HG02870 (cell line): ENCODE results near the gene CEND1.

ENCODE experiments used
- ATAC-seq: cut with Tn5 transposase; IDR thresholded peaks from one replicate; pipeline ENCODE4 v1.9.1; 2021; ENCODE audit warnings: mild to moderate bottlenecking, moderate library complexity; ENCODE audit not compliant: unreplicated experiment

Gene CEND1

GRCh38 chr11:796565-797295 is 6.8 kb upstream of the CEND1 start:
- no peak for ATAC-seq

GRCh38 chr11:795634-796564 is 6.0 kb upstream of the CEND1 start:
- ATAC-seq, result no peak

- no peak for ATAC-seq
Measured at GRCh38 chr11:794766-795633, 5.1 kb upstream of the CEND1 start.

GRCh38 chr11:794013-794765 is 4.3 kb upstream of the CEND1 start:
- ATAC-seq, result no peak

- no peak for ATAC-seq
Measured at GRCh38 chr11:793556-793955, 3.7 kb upstream of the CEND1 start.

GRCh38 chr11:792873-793272 is 3.0 kb upstream of the CEND1 start:
- no peak for ATAC-seq

- ATAC-seq, result no peak
Measured at GRCh38 chr11:792535-792821, 2.6 kb upstream of the CEND1 start.

- ATAC-seq, result no peak
Measured at GRCh38 chr11:791658-792534, 2.0 kb upstream of the CEND1 start.

- ATAC-seq, result no peak
Measured at GRCh38 chr11:790721-791564, 1.1 kb upstream of the CEND1 start.

GRCh38 chr11:788953-789940 is 643 bp downstream of the CEND1 start:
- ATAC-seq, result no peak

- no peak for ATAC-seq
Measured at GRCh38 chr11:788009-788640, 1.8 kb downstream of the CEND1 start.

GRCh38 chr11:787084-787675 is 2.7 kb downstream of the CEND1 start:
- no peak for ATAC-seq

GRCh38 chr11:786235-787083 is 3.4 kb downstream of the CEND1 start:
- ATAC-seq, result no peak

GRCh38 chr11:783581-784015 is 6.3 kb downstream of the CEND1 start:
- no peak for ATAC-seq

GRCh38 chr11:782264-783174 is 7.4 kb downstream of the CEND1 start:
- no peak for ATAC-seq
